HG03442 (cell line): ENCODE data around the gene TAC4.

Experiments used
- ATAC-seq: cut with Tn5 transposase; IDR thresholded peaks from one replicate; pipeline ENCODE4 v1.9.1; 2021; ENCODE audit warnings: mild to moderate bottlenecking, moderate library complexity; ENCODE audit not compliant: unreplicated experiment

The TAC4 gene

DNA sequence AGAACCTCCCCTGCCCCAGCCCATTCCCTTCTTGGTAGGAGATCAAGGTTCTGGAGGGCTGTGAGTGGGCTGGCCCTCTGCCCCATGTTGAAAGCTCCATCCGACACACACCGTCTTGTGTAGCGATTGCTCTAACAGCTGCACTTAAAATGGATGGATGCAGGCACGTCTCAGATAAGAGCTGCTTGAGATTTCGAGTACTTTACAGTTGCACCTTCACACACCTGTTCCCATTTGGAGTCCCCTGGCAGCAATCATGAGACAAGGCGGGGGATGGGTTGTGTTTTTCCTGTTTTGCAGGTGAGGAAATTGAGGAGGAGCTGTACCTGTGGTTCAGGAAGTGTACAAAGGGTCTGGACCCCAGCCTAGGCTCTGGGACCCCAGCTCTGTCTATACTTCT, 25.6 kb upstream of the TAC4 start:
- ATAC-seq: no peak

DNA sequence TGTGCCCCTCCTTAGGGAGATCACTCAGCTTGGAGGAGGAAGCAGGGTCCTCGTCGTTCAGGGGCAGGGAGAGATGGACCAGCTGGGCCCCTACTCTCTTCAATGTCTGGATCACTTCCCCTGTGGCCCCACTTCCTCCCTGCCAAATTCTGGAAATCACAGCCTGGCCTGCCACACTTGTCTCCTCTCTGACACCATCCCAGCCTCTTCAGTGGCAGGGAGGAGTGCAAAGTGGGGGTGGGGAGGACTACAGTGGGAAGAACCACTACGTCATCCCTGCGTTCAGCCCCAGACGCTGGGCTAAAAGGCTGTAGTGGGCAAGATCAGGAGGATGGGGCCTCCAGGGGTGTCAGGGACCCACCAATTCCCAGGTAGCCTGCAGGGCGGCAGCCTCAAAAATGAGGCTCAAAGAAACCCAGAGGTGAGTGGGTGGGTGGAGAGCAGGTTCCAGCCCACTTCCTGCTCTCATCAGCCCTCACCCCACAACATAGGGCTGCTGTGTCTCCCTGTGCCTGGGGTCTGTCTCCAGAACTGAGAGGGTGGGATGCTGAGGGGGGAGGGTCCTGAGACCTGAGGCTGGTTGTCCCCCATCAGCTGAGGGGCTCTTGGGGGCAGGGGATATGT, 25.0 kb upstream of the TAC4 start:
- ATAC-seq: no peak

- no peak for ATAC-seq
Observed at GRCh38 chr17:49871211-49871610, 23.3 kb upstream of the TAC4 start.

- no peak for ATAC-seq
Observed at GRCh38 chr17:49870298-49870697, 22.4 kb upstream of the TAC4 start.

GRCh38 chr17:49869038-49869374, 21.1 kb upstream of the TAC4 start:
- ATAC-seq: no peak

- no peak for ATAC-seq
Observed at GRCh38 chr17:49866882-49867413, 19.1 kb upstream of the TAC4 start.

DNA sequence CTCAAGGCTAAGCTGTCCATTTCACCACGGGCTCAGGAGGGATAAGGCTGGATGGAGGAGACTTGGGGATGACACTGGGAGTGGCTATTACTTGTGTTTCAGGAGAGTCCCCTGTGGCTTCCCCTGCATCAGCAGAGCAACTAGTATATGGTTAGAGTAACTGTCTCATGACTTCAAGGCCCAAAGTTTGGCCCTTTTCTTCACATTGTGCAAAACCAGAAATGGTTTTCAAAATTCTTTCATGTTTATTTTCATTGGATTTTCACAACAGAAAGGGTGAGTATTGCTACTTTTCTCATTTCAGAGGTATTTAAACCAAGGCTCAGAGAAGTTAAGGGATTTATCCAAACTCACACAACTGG, 18.1 kb upstream of the TAC4 start:
- no peak for ATAC-seq

GRCh38 chr17:49862781-49863331, 15.0 kb upstream of the TAC4 start:
- ATAC-seq: no peak

- no peak for ATAC-seq
Observed at GRCh38 chr17:49861150-49861884, 13.4 kb upstream of the TAC4 start.

DNA sequence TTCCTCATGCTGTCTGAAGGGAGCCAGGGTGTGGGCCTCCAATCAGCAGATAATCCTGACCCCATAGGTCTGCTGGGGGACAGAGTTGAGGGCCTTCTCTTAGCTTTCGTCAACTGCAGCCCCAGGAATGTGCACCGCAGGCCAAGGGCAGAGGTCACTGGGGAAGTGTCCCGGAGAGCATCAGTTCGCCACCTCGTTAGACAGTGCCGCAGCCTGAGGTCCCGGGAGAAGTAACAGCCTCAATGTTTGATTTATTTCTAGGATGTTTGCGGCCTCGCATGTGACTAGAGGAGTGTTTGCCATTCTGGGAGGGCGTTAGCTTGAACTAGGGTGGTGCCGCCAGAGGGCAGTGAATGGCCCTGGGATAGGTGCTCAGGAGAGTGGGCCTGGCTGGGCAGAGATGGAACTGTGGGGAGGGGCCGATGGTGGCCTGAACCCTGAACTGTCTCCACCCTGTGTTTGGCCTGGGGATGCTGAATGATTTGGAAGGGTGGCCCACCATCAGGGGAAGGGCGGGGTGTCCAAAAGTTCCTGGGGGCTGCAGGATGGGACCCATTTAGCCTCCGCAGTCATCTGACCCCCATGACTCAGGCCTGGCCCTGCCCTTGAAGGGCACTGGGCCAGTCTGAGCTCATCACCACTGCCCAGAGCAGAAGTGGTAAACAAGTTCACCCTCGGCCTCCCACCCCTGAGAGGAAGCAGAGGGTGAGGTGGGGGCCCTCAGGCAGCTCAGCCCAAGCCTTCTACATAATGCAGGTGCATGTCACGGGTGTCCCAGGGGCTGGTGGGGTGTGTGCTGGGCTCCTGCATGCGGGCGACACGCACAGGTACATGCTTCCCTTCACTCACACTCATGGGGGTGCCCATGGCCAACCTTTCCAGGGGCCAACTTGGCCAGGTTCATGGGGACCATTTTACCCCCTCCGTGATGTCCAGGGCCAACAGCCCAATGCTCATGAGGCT, 12.4 kb upstream of the TAC4 start:
- no peak for ATAC-seq

DNA sequence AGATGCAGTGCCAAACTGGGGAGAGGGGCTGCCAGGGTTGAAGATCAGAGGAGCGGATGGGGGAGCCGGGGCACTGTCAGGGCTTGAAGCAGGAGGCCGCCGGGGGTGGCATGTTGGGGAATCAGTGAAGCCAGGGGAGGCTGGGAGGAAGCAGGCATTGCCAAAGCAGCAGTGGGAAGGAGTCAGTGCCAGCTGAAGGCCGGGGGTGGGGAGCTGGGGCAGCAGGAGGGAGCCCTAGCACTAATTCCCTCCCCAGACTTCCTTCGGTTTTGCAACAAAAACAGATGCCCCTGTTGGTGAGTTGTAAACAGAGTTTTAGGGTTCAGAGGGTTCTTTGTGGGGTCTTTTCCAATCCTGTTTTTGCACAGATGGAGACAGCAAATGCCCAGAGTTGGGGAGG, 10.9 kb upstream of the TAC4 start:
- no peak for ATAC-seq

- ATAC-seq: no peak
Observed at GRCh38 chr17:49854126-49854525, 6.3 kb upstream of the TAC4 start.

DNA sequence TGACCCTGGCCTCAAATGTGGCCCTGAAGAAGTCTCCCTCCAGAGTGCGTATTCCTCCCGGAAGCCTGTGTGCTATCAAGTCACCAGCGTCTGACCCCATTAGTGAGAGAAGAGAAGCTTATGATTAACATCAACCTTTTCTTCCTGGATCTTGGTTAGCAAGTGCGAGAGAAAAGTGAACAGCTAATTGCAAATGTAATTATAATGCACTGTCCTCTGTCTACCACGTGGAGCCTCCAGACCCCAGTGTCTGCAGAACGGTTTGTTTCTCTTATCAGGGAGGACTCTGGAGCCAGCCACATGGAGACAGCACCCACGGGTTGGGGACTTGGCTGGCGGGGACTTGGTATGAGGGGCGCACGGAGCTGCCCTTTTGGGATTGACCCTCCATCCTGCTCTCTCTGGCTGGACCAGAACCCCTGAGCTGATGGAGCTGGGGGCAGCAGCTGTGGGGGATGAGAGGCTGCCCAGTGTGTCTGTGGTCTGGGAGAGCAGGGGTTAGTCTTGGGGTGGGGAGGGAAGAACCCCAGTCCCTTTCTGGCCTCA, 5.7 kb upstream of the TAC4 start:
- ATAC-seq: no peak

DNA sequence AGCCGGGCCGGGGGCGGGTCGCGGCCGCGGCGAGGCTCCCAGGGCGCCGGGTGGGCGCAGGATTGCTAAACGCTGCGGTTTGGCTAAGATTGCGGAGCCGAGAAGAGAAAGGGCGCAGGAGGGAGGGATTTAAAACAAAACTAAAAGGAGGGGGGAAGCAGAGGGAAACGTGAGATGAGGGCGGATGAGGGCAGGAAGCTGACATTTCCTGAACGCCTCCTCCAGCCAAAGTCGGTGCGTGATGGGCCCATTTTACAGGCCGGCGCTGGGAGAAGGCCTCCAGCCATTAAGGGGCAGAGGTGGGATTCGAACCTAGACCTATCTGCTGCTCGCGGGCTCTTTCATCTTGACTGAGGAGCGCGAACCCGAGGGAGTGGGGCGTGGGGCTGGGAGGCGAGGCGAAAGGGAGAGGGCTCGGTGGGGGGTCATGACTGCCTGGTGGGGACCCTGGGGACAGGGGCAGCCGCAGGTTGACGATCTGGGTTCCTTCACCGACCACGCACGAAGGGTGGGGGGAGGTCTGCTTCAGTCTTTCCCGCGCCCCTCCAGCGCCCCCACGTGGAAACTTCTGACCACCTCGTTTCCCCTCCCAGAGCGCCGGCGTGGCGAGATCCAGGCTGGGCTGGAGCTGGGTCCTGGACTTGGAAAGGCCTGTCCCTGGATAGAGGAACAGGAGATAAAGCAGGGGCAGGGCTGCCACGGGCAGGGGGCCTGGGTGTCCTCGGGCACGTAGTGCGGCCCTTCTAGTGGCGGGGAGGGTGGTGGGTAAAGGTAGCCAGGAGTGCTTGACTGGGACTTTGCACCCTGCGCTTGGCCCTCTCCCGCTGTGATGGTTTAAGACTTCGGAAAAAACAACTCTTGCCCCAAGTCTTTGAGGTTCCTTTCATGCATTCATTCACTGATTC, 3.8 kb upstream of the TAC4 start:
- no peak for ATAC-seq

GRCh38 chr17:49850772-49851386, 3.0 kb upstream of the TAC4 start:
- no peak for ATAC-seq

GRCh38 chr17:49850218-49850610, 2.3 kb upstream of the TAC4 start:
- ATAC-seq: no peak

- no peak for ATAC-seq
Observed at GRCh38 chr17:49848739-49849138, 870 bp upstream of the TAC4 start.

- no peak for ATAC-seq
Observed at GRCh38 chr17:49846938-49847712, 744 bp downstream of the TAC4 start.

DNA sequence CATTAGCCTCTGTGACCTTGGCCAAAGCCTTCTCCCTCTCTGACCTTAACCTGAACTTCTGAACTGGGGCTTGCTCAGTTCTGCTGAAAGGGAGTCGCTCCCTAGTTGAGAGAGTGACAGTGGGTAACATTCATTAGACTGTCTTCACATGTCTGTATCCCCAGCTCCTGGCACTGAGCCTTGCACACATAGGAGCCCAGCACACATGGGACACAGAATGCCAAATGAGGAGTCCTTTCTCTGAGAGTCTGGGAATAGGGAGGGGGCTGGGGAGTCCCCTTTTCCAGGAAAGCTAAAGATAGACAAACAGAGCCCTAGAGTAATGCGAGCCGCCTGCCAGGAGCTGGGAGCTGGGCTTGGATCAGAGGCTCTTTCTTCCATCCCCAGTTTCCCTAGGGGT, 2.5 kb downstream of the TAC4 start:
- no peak for ATAC-seq
